Lower lobe of right lung (tissue), 2 donors: Measurements from ENCODE around the gene TMCO4. TPM values are rescaled to one million over a fixed set of nuclear protein-coding genes. Genes with fewer than 3 reads are reported as not detected.

Experiments used
- ATAC-seq, 2 donors: fragments of 200-7000 bp; cut with Tn5 transposase; one replicate each; pipeline ENCODE4 v1.9.1; 2020 to 2022; ENCODE audit warnings: mild to moderate bottlenecking in 2 of 2, moderate library complexity in 2 of 2
- DNase-seq: peaks from one replicate; pipeline ENCODE4 v3.0.0-alpha.2; 2020
- H3K27ac ChIP-seq: fragments of 200-600 bp; one replicate; pipeline ENCODE4 v1.8.0; 2022
- H3K27me3 ChIP-seq: fragments of 200-600 bp; one replicate; pipeline ENCODE4 v1.8.0; 2022; ENCODE audit warnings: low read depth
- H3K36me3 ChIP-seq: fragments of 200-600 bp; one replicate; pipeline ENCODE4 v1.8.0; 2022; ENCODE audit warnings: mild to moderate bottlenecking
- H3K4me1 ChIP-seq: fragments of 200-600 bp; one replicate; pipeline ENCODE4 v1.8.0; 2022
- H3K4me3 ChIP-seq: fragments of 200-600 bp; one replicate; pipeline ENCODE4 v1.8.0; 2022; ENCODE audit warnings: mild to moderate bottlenecking
- H3K9me3 ChIP-seq: fragments of 200-600 bp; one replicate; pipeline ENCODE4 v1.8.0; 2022
- CTCF ChIP-seq: fragments of 200-600 bp; IDR thresholded peaks from one replicate; pipeline ENCODE4 v1.8.0; 2022; ENCODE audit warnings: antibody characterized with exemption, mild to moderate bottlenecking
- intact Hi-C: fragments of 100-400 bp; cut with DNase I; formaldehyde crosslinking; loops from one replicate; pipeline ENCODE4 v1.11.0; 2022
- total RNA-seq: library from RNA; stranded (reverse); fragmentation: NEBNext Ultra II Directional; extraction: Animal tissue kit (Norgen Biotek cat#: 25700); gene quantifications from one replicate; pipeline ENCODE4 v1.2.1, GENCODE V29; 2021
- donor health status: DM: no; HTN: yes; CAD: no; lungs with severe emphysema.

Gene TMCO4
- total RNA-seq, 1 donor from 2014 or later, result 26.3 TPM

GRCh38 chr1:19665496-19666465 lies 133.9 kb downstream of the TMCO4 start:
- ATAC-seq, result no peak
- intact Hi-C loops, result no loop called here

GRCh38 chr1:19665186-19665495 lies 134.6 kb downstream of the TMCO4 start:
- peaks cover 53% of the 10 kb centered on the region for H3K27me3 ChIP-seq
- DNase-seq (no peak), ATAC-seq (no peak)
- no peak overlapping the region for H3K27ac ChIP-seq
- no peaks in the 10 kb centered on the region for H3K9me3 ChIP-seq
- H3K36me3 ChIP-seq, result no peaks in the 10 kb centered on the region
- TF ChIP-seq CTCF, result no peak
- peak overlapping the region; percentile 11 for H3K4me3 ChIP-seq
- intact Hi-C loops, result no loop called here
- no peaks in the 10 kb centered on the region for H3K4me1 ChIP-seq

More at GRCh38 chr1:19665496-19666465, 133.9 kb downstream of the TMCO4 start:
- DNase-seq, result no peak
- no peak for TF ChIP-seq CTCF
- no peaks in the 10 kb centered on the region for H3K4me1 ChIP-seq
- H3K36me3 ChIP-seq, result no peaks in the 10 kb centered on the region
- no peak overlapping the region for H3K4me3 ChIP-seq
- H3K9me3 ChIP-seq, result no peaks in the 10 kb centered on the region
- H3K27ac ChIP-seq, result no peak overlapping the region
- H3K27me3 ChIP-seq, result peaks cover 53% of the 10 kb centered on the region

- DNase-seq, result no peak
- H3K36me3 ChIP-seq, result no peaks in the 10 kb centered on the region
- H3K4me1 ChIP-seq, result no peaks in the 10 kb centered on the region
- intact Hi-C loops, result no loop called here
- TF ChIP-seq CTCF, result no peak
- peaks cover 53% of the 10 kb centered on the region for H3K27me3 ChIP-seq
- H3K9me3 ChIP-seq, result no peaks in the 10 kb centered on the region
- no peak for ATAC-seq
- no peak within 1 kb of the TSS for H3K27ac ChIP-seq
- H3K4me3 ChIP-seq, result peak within 1 kb of the TSS; percentile 11
These were observed 135.1 kb downstream of the TMCO4 start, which contains the start of gene HTR6 for GRCh38 chr1:19664453-19665185. Gene HTR6, plus strand, starts transcription at chr1:19664875. Its CDS starts 879 bp downstream, at chr1:19665754.

GRCh38 chr1:19662313-19662712 lies 137.4 kb downstream of the TMCO4 start:
- no peak for TF ChIP-seq CTCF
- Histone ChIP-seq H3K4me3 (no peak overlapping the region), H3K27me3 (peaks cover 43% of the 10 kb centered on the region), H3K9me3 (no peaks in the 10 kb centered on the region), H3K4me1 (no peaks in the 10 kb centered on the region), H3K27ac (no peak overlapping the region), H3K36me3 (no peaks in the 10 kb centered on the region)
- DNase-seq, result no peak
- intact Hi-C loops, result no loop called here
- no peak for ATAC-seq

GRCh38 chr1:19661721-19662228 lies 137.9 kb downstream of the TMCO4 start:
- Histone ChIP-seq H3K27me3 (peaks cover 37% of the 10 kb centered on the region), H3K27ac (no peak overlapping the region), H3K4me3 (no peak overlapping the region), H3K4me1 (no peaks in the 10 kb centered on the region), H3K9me3 (no peaks in the 10 kb centered on the region), H3K36me3 (no peaks in the 10 kb centered on the region)
- no peak for DNase-seq
- intact Hi-C loops, result no loop called here
- ATAC-seq, result peak in 1 of 2 donors; percentile 31
- TF ChIP-seq CTCF, result peak; percentile 71
